OCI-LY3 (cell line): Measurements from ENCODE around the gene TRIO.

Source experiments
- EZH2phosphoT487 ChIP-seq: fragments of 200-600 bp; shearing (Covaris generic); IDR thresholded peaks from 2 replicates; pipeline ENCODE4 v1.6.1; 2018; ENCODE audit warnings: antibody characterized with exemption, mixed run types, low read depth
- TF ChIP-seq, protein P1 (sequence below): fragments of 200-600, 300-600 bp; sonication (generic); IDR thresholded peaks from 2 replicates; pipeline ENCODE4 v1.5.1; 2014; ENCODE audit warnings: antibody characterized with exemption, low read length, low read depth

DNA sequence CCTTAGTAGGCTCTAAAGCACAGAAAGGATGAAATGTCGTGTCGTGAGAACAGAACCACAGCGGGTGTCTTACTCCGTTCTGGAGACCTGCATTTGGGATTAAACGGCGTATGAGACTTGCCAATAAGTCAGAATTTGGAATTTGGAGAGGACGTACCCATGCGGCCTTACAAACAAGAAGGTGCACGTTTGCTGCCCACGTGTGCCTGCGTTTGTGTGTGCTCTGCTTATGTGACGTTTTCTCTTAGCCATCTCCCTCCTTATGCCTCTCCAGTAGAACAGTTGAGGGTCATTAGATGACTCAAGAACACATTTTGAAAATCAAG, 266.9 kb downstream of the TRIO start:
- TF ChIP-seq, protein P1, sequence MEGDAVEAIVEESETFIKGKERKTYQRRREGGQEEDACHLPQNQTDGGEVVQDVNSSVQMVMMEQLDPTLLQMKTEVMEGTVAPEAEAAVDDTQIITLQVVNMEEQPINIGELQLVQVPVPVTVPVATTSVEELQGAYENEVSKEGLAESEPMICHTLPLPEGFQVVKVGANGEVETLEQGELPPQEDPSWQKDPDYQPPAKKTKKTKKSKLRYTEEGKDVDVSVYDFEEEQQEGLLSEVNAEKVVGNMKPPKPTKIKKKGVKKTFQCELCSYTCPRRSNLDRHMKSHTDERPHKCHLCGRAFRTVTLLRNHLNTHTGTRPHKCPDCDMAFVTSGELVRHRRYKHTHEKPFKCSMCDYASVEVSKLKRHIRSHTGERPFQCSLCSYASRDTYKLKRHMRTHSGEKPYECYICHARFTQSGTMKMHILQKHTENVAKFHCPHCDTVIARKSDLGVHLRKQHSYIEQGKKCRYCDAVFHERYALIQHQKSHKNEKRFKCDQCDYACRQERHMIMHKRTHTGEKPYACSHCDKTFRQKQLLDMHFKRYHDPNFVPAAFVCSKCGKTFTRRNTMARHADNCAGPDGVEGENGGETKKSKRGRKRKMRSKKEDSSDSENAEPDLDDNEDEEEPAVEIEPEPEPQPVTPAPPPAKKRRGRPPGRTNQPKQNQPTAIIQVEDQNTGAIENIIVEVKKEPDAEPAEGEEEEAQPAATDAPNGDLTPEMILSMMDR: no peak
- no peak for TF ChIP-seq EZH2phosphoT487
